Skeletal muscle tissue (tissue), 4 donors: Measurements from ENCODE around the gene HOXB2. TPM values are rescaled to one million over a fixed set of nuclear protein-coding genes. Genes with fewer than 3 reads are reported as not detected.
A peak's percentile ranks its signal among the peaks of the same experiment; 100 is the strongest.

Source experiments
- H3K27ac ChIP-seq: one replicate; pipeline ENCODE4 v1.7.0; 2013; ENCODE audit warnings: mild to moderate bottlenecking, low read depth, low read length, inconsistent platforms
- H3K27me3 ChIP-seq, 3 donors: one replicate each; pipeline ENCODE4 v1.7.0; 2013; ENCODE audit warnings: low read length in 3 of 3; ENCODE audit not compliant: control insufficient read depth in 3 of 3, insufficient read depth in 3 of 3
- H3K36me3 ChIP-seq, 3 donors: one replicate each; pipeline ENCODE4 v1.7.0; 2013; ENCODE audit warnings: low read length in 3 of 3; ENCODE audit not compliant: control insufficient read depth in 3 of 3, insufficient read depth in 3 of 3
- H3K4me1 ChIP-seq, 3 donors: one replicate each; pipeline ENCODE4 v1.7.0; 2013; ENCODE audit warnings: low read length in 3 of 3, mild to moderate bottlenecking in 3 of 3; ENCODE audit not compliant: control insufficient read depth in 3 of 3, insufficient read depth in 3 of 3
- H3K4me3 ChIP-seq, 3 donors: one replicate each; pipeline ENCODE4 v1.7.0; 2013; ENCODE audit warnings: low read length in 3 of 3
- H3K9ac ChIP-seq, 3 donors: one replicate each; pipeline ENCODE4 v1.7.0; 2013; ENCODE audit warnings: low read length in 3 of 3, mild to moderate bottlenecking in 3 of 3, moderate library complexity in 2 of 3, low read depth in 1 of 3
- H3K9me3 ChIP-seq, 3 donors: one replicate each; pipeline ENCODE4 v1.7.0; 2013; ENCODE audit warnings: low read length in 3 of 3; ENCODE audit not compliant: control insufficient read depth in 3 of 3
- total RNA-seq: library from RNA; depleted of rRNA; stranded (reverse); fragments of >200 nt; gene quantifications from one replicate; pipeline ENCODE4 v1.2.3, GENCODE V29; 2014
- donor health status: Osteomylitis.

HOXB2 gene
- total RNA-seq, 1 donor from 2014 or later = 3.1 TPM

GRCh38 chr17:48589060-48589830 lies 44.3 kb upstream of the HOXB2 start:
- Histone ChIP-seq H3K4me1 (peaks cover 19 to 34% (median 23%) of the 10 kb centered on the region in 3 donors), H3K27ac (no peak overlapping the region), H3K9ac (no peak overlapping the region), H3K4me3 (no peak overlapping the region), H3K9me3 (no peaks in the 10 kb centered on the region), H3K27me3 (peaks cover 48 to 91% (median 79%) of the 10 kb centered on the region in 3 donors), H3K36me3 (no peaks in the 10 kb centered on the region)

DNA sequence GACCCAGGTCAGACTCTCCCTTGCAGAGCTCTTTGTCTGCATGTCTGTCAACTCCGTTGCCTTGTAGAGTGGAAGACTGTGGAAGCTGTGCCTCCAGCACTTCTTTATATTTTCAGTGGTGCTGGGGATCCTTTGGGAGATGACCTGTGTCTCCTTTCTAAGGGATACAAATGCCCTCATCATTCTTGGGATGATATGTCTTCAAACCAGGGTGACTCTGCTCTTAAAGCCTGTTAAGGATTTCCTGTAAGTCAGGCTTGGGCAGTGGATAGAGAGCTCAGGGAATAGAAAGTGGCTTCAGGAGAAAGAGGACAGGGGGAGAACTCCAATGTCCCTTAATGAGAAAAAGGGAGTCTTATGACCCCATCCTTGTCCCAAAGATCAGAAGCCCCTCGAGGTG lies 43.6 kb upstream of the HOXB2 start:
- Histone ChIP-seq H3K4me1 (peaks cover 19 to 28% (median 23%) of the 10 kb centered on the region in 3 donors), H3K9ac (no peak overlapping the region), H3K36me3 (no peaks in the 10 kb centered on the region), H3K27me3 (peaks cover 44 to 93% (median 79%) of the 10 kb centered on the region in 3 donors), H3K27ac (no peak overlapping the region), H3K4me3 (no peak overlapping the region), H3K9me3 (no peaks in the 10 kb centered on the region)

DNA sequence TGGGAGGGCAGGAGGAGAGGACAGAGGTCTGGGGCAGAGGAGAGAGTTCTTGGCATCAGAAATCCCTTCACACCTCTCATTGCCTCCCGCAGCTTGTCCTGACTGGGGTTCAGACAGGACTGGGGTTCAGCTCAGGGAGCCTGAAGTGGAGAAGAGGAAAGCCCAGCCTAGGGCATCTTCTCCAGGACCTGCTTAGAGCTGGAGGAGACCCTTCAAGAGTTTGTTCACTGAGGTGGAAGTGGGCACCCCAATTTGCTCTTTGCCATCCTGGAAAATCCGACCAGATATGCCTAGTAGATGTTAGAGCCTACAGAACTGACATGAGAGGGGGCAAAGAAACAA lies 43.1 kb upstream of the HOXB2 start:
- Histone ChIP-seq H3K4me1 (peaks cover 14 to 23% (median 18%) of the 10 kb centered on the region in 3 donors), H3K9ac (no peak overlapping the region), H3K27ac (no peak overlapping the region), H3K36me3 (no peaks in the 10 kb centered on the region), H3K4me3 (no peak overlapping the region), H3K9me3 (no peaks in the 10 kb centered on the region), H3K27me3 (peaks cover 44 to 93% (median 79%) of the 10 kb centered on the region in 3 donors)

GRCh38 chr17:48587276-48588073 lies 42.6 kb upstream of the HOXB2 start:
- Histone ChIP-seq H3K27ac (no peak overlapping the region), H3K36me3 (no peaks in the 10 kb centered on the region), H3K9ac (no peak overlapping the region), H3K27me3 (peaks cover 48 to 97% (median 80%) of the 10 kb centered on the region in 3 donors), H3K4me1 (peaks cover 13 to 21% (median 17%) of the 10 kb centered on the region in 3 donors), H3K4me3 (no peak overlapping the region), H3K9me3 (no peaks in the 10 kb centered on the region)

GRCh38 chr17:48586355-48587258 lies 41.7 kb upstream of the HOXB2 start:
- H3K4me1 ChIP-seq = peaks cover 13 to 21% (median 21%) of the 10 kb centered on the region in 3 donors
- H3K9ac ChIP-seq = peak overlapping the region in 1 of 3 donors; percentile 69
- no peaks in the 10 kb centered on the region for H3K36me3 ChIP-seq
- peak overlapping the region; percentile 75 to 91 (median 81) for H3K4me3 ChIP-seq
- peaks cover 50 to 98% (median 80%) of the 10 kb centered on the region in 3 donors for H3K27me3 ChIP-seq
- H3K27ac ChIP-seq = no peak overlapping the region
- H3K9me3 ChIP-seq = no peaks in the 10 kb centered on the region

- no peak overlapping the region for H3K27ac ChIP-seq
- H3K4me3 ChIP-seq = no peak overlapping the region
- H3K27me3 ChIP-seq = peaks cover 52 to 97% (median 84%) of the 10 kb centered on the region in 3 donors
- H3K4me1 ChIP-seq = peaks cover 13 to 21% (median 21%) of the 10 kb centered on the region in 3 donors
- no peaks in the 10 kb centered on the region for H3K9me3 ChIP-seq
- no peak overlapping the region for H3K9ac ChIP-seq
- no peaks in the 10 kb centered on the region for H3K36me3 ChIP-seq
Measured at GRCh38 chr17:48584223-48584741, 39.4 kb upstream of the HOXB2 start.

GRCh38 chr17:48583708-48584222 lies 38.9 kb upstream of the HOXB2 start:
- Histone ChIP-seq H3K27me3 (peaks cover 53 to 97% (median 87%) of the 10 kb centered on the region in 3 donors), H3K4me1 (peaks cover 13 to 24% (median 21%) of the 10 kb centered on the region in 3 donors), H3K9ac (no peak overlapping the region), H3K9me3 (no peaks in the 10 kb centered on the region), H3K36me3 (no peaks in the 10 kb centered on the region), H3K4me3 (no peak overlapping the region), H3K27ac (no peak overlapping the region)

- H3K27me3 ChIP-seq = peaks cover 56 to 90% (median 83%) of the 10 kb centered on the region in 3 donors
- H3K9ac ChIP-seq = peak overlapping the region in 1 of 3 donors; percentile 45
- H3K36me3 ChIP-seq = no peaks in the 10 kb centered on the region
- H3K4me3 ChIP-seq = peak overlapping the region in 1 of 3 donors; percentile 23
- H3K27ac ChIP-seq = peak overlapping the region; percentile 67
- peaks cover 13 to 29% (median 25%) of the 10 kb centered on the region in 3 donors for H3K4me1 ChIP-seq
- no peaks in the 10 kb centered on the region for H3K9me3 ChIP-seq
Measured at GRCh38 chr17:48582750-48583069, 37.8 kb upstream of the HOXB2 start.
